HT1080 (cell line): Measurements from ENCODE around the gene SH3PXD2B. TPM values are rescaled to one million over a fixed set of nuclear protein-coding genes. Genes with fewer than 3 reads are reported as not detected.

Source experiments
- DNase-seq: peaks from one replicate; pipeline ENCODE4 v3.0.0-alpha.2; 2015; ENCODE audit warnings: low read depth
- total RNA-seq: library from RNA; depleted of rRNA; stranded (reverse); fragments of >200 nt; shearing (Covaris generic); gene quantifications from 2 replicates; pipeline ENCODE4 v1.2.3, GENCODE V29; 2014; rRNA removed

SH3PXD2B gene
- total RNA-seq, 1 experiment from 2014 or later = 6.4 TPM

DNA sequence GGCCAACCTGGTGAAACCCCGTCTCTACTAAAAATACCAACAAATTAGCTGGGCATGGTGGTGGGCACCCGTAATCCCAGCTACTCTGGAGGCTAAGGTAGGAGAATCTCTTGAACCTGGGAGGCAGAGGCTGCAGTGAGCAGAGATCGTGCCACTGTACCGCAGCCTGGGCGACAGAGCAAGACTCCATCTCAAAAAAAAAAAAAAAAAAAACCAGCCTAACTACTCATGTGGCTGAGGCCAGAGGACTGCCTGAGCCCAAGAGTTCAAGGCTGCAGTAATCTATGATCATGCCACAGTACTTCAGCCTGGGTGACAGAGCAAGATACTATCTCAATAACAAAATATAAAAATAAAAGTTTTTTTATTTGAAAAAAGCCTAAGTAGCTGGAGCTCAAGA is 174.0 kb downstream of the SH3PXD2B start:
- DNase-seq = no peak

DNA sequence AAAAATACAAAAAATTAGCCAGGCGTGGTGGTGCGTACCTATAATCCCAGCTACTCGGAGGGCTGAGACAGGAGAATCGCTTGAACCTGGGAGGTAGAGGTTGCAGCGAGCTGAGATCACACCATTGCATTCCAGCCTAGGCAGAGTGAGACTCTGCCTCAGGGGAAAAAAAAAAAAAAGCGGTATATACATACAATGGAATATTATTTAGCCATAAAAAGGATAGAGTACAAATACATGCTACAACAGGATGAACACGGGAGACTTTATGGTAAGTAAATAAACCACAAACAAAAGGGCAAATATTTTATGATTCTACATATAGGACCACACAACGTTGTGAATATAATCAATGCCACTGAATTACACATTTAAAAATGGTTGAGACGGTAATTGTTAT is 176.0 kb downstream of the SH3PXD2B start:
- no peak for DNase-seq

DNA sequence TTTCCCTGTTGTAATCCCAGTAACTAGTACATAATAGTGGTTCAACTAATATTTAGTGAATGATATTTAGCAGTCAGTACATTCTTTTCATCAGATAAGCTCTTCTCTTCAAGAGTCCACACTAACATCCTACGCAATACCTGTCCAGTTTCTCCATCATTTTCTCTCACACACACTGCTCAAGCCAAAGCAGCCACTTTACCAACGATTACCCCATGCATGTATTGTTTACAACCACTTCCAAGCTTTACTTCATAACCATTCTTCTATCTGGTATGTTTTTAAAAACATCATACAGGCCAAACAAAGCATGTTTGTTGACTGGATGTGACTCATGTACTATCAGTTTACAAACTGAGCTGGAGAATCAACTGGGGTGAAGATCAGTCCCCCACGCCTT is 178.1 kb downstream of the SH3PXD2B start:
- no peak for DNase-seq

Other genes with a start within 250 kb of the SH3PXD2B start
- gene UBTD2, start 170.8 kb downstream of the SH3PXD2B start, total RNA-seq = 11.4 and 15.5 TPM in 2 replicates
- 0.10 and 0.55 TPM in 2 replicates for gene NEURL1B, start 186.7 kb upstream of the SH3PXD2B start, total RNA-seq